Heart right ventricle (tissue), 16 donors: ENCODE results near the gene EGFLAM. TPM values are rescaled to one million over a fixed set of nuclear protein-coding genes. Genes with fewer than 3 reads are reported as not detected.

Experiments
- ATAC-seq, 8 donors: fragments of 200-7000 bp; cut with Tn5 transposase; one replicate each; pipeline ENCODE4 v1.9.1; 2020; ENCODE audit warnings: mild to moderate bottlenecking in 8 of 8, moderate library complexity in 8 of 8, moderate number of reproducible peaks in 1 of 8
- DNase-seq, 2 donors: peaks; one replicate each; pipeline ENCODE4 v3.0.0-alpha.2; 2020
- H3K27ac ChIP-seq, 10 donors: fragments of 200-600 bp; sonication (generic) in 2 of 10; one replicate each; pipeline versions ENCODE4 v1.5.0 to v1.8.0; 2020 to 2022; ENCODE audit warnings: mild to moderate bottlenecking in 3 of 10
- H3K27me3 ChIP-seq, 7 donors: fragments of 200-600 bp; one replicate each; pipeline ENCODE4 v1.8.0; 2021 to 2022; ENCODE audit warnings: mild to moderate bottlenecking in 2 of 7
- H3K36me3 ChIP-seq, 9 donors: fragments of 200-600 bp; sonication (generic) in 1 of 9; one replicate each; pipeline versions ENCODE4 v1.5.0 to v1.8.0; 2020 to 2022; ENCODE audit warnings: mild to moderate bottlenecking in 2 of 9
- H3K4me1 ChIP-seq, 9 donors: fragments of 200-600 bp; sonication (generic) in 1 of 9; one replicate each; pipeline versions ENCODE4 v1.5.0 to v1.8.0; 2020 to 2022; ENCODE audit warnings: mild to moderate bottlenecking in 4 of 9
- H3K4me3 ChIP-seq, 10 donors: fragments of 200-600 bp; sonication (generic) in 2 of 10; one replicate each; pipeline versions ENCODE4 v1.5.0 to v1.8.0; 2020 to 2022; ENCODE audit warnings: mild to moderate bottlenecking in 7 of 10, moderate library complexity in 2 of 10
- H3K9me3 ChIP-seq, 11 donors: fragments of 200-600 bp in 10 of 11; sonication (generic) in 2 of 11; one replicate each; pipeline versions ENCODE4 v1.5.0 to v1.8.0; 2013 to 2022; ENCODE audit warnings: mild to moderate bottlenecking in 2 of 11, control low read depth in 1 of 11, moderate library complexity in 1 of 11
- CTCF ChIP-seq, 9 donors: fragments of 200-600 bp; sonication (generic) in 2 of 9; IDR thresholded peaks; one replicate each; pipeline versions ENCODE4 v1.5.0 to v1.8.0; 2021 to 2022; ENCODE audit warnings: antibody characterized with exemption in 9 of 9, mild to moderate bottlenecking in 5 of 9, moderate library complexity in 1 of 9
- WGBS, 2 donors: extraction: QIAGEN DNeasy Blood & Tissue Kit; methylation state at CpG; one replicate each; pipeline ENCODE4 v1.1.7; 2013; ENCODE audit warnings: inconsistent platforms in 1 of 2; 5-methylcytosine and 5-hydroxymethylcytosine counted together
- intact Hi-C, 10 donors: fragments of 100-400 bp; cut with DNase I; formaldehyde crosslinking; loops; one replicate each; pipeline versions ENCODE4 v1.11.1 to v1.14.2; 2022
- polyA plus RNA-seq, 2 donors: library from polyadenylated mRNA; stranded (reverse); fragments of 200-250 nt; gene quantifications; one replicate each; pipeline ENCODE4 v1.2.3, GENCODE V29; 2013
- total RNA-seq, 10 donors: library from RNA; stranded (reverse); fragmentation: NEBNext Ultra II Directional in 3 of 10; extraction: Animal tissue kit (Norgen Biotek cat#: 25700) in 3 of 10; gene quantifications; one replicate each; pipeline versions ENCODE4 v1.2.1 to v1.2.4, GENCODE V29; 2021 to 2023
- donor health status: Arrhythmogenic right ventricular cardiomyopathy.
- donor health status: ischemic (EF 13 %, LVEDD 7.1; RV severe dilation, severe dysfunction).
- donor health status: healthy with polysubstance abuse.
- donor health status: DM: no; HTN: yes; CAD: no.
- donor health status: DM: no; HTN: no; CAD: no.
- donor health status: ischemic (EF 25% LVEDD 6.9; RV normal size, moderate dysfunction).
- donor health status: ischemic (EF 25% LVEDD 5.7; RV mildly dilated, moderate dysfunction).
- donor health status: healthy.
- donor health status: DM: yes; HTN: yes; CAD: no.
- donor health status: Ischemic cardiomyopathy.
- donor health status: ischemic (EF 35%, LVEDD 5.7; RV mildly dilated, moderate dysfunction).
- donor health status: nonischemic (EF 11% LVEDD 7.7; RV severe dilation, severe dysfunction).
- donor health status: DM: yes; HTN: yes; CAD: no.
- donor health status: PGD.
- donor health status: ischemic (EF 29% LVEDD 5.4; RV normal size, mild dysfunction).
- donor health status: nonischemic (EF 23%, LVEDD 6.1; RV moderate dilation, normal function).

The EGFLAM gene
- total and polyA plus RNA-seq, 12 donors, result 3.4 to 15.3 (median 7.6) TPM

DNA sequence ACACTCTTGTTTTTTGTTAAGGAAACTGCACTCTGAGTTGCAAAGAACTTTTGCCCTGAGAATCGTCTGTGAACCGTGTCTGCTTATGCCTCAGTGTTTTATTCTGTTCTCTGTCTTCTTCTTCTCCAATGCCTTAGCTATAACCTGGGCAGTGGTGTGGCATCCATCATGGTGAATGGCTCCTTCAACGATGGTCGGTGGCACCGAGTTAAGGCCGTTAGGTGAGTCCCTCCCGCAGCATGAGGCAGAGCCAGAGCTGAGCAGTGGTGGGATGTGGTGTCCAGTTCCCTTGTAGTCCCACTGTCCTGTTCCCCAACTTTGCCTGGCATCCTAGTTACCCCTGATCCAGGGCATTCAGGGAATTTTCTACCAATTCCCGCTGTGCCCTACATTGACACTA lies 199.8 kb downstream of the EGFLAM start:
- intact Hi-C loops, result no loop called here
- Histone ChIP-seq H3K4me3 (no peak overlapping the region), H3K4me1 (peaks cover under 1 to 9% (median 5%) of the 10 kb centered on the region in 9 donors), H3K27ac (no peak overlapping the region), H3K9me3 (no peaks in the 10 kb centered on the region), H3K36me3 (no peaks in the 10 kb centered on the region), H3K27me3 (peaks cover 0 to 85% (median 0%) of the 10 kb centered on the region in 7 donors)
- ATAC-seq (no peak), DNase-seq (no peak)
- TF ChIP-seq CTCF (IDR thresholded peaks at IDR 0.05), result no peak
- 96 to 99% methylated on average over 8 of the region's 8 CpGs for WGBS, 2 donors

DNA sequence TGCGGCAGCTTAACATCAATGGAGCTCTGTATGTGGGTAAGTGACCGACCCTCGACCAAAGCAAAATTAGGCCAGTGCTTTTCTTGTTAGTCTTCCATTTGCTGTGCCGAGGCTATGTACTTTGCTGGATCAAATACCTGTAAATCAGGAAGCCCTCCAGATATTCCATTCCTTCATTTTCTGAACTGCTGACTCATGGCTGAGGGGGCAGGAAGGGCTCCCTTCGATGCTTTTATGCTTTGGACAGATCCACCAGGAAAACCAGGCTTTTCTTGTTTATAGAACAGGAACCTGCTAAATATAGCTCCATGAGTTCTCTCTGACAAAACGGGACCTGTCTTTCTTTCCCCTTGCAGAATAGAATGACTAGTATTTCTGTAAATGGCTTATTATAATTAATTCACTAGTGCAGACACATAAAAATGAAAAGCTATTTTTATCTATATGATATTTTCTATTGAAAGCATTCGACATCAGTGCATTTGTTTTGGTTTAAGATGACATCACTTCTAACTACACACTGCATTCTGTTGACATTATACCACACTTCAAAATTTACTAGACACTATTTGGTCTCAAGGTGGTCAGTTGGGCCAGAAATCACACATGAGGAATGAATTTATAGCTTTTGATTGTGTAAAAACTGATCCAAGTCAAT lies 204.7 kb downstream of the EGFLAM start:
- Histone ChIP-seq H3K4me1 (peaks cover 23 to 58% (median 54%) of the 10 kb centered on the region in 9 donors), H3K9me3 (no peaks in the 10 kb centered on the region), H3K27ac (peak overlapping the region in 8 of 10 donors; percentile 17 to 87 (median 65)), H3K27me3 (peaks cover 0 to 74% (median 0%) of the 10 kb centered on the region in 7 donors), H3K36me3 (no peaks in the 10 kb centered on the region), H3K4me3 (no peak overlapping the region)
- DNase-seq, result no peak
- TF ChIP-seq CTCF (IDR thresholded peaks at IDR 0.05), result no peak
- no peak for ATAC-seq
- intact Hi-C loops, result no loop called here
- WGBS, 2 donors, result 49 to 55% methylated on average over 7 of the region's 7 CpGs

DNA sequence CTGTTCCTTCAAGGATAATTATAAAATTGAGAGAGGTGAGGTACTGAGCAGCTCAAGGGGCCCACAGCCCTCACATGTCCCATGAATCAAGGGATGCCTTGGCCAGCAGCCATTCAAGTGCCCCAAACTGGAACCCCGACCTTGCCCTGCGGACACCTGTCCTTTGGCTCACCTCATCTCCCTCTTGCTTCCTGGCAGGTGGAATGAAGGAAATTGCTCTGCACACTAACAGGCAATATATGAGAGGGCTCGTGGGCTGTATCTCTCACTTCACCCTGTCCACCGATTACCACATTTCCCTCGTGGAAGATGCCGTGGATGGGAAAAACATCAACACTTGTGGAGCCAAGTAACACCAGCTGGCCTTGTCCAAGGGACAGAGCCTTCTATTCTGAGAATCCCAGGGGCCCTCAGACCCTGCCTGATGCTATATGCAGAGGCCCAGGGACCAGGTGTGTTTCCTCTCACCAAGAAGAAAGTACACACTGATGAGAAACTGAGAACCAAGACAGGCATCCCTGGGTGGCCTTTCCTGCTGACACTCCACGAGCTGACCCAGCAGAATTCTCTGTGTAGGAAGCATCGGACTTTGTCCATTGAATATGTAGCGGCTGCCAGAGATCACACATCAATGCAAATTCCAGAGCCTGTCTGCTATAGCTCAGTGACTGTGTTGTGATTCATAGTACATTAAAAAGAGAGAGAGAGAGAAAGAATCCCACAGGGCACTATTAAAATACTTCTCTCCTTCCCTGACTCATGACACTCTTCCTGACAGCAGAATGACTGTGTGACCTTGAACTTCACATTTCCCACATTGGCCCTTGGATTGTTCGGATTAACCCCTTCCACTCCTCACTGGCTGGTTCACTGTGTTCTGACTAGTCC lies 205.5 kb downstream of the EGFLAM start:
- no peak for DNase-seq
- peak in 5 of 8 donors; percentile 1 to 63 (median 29) for ATAC-seq

More for the DNA sequence above, 205.5 kb downstream of the EGFLAM start:
- Histone ChIP-seq H3K27ac (peak overlapping the region in 9 of 10 donors; percentile 17 to 87 (median 61)), H3K4me3 (no peak overlapping the region), H3K4me1 (peaks cover 31 to 66% (median 62%) of the 10 kb centered on the region in 9 donors), H3K9me3 (no peaks in the 10 kb centered on the region), H3K27me3 (peaks cover 0 to 71% (median 0%) of the 10 kb centered on the region in 7 donors), H3K36me3 (no peaks in the 10 kb centered on the region)
- 19 to 23% methylated on average over 10 of the region's 10 CpGs for WGBS, 2 donors
- intact Hi-C loops, result no loop called here
- TF ChIP-seq CTCF (IDR thresholded peaks at IDR 0.05), result no peak
